KMS-11 (cell line): ENCODE results near the gene RAD18.

Source experiments
- H2AFZ ChIP-seq: fragments of 200-600 bp; sonication (generic); 2 replicates; pipeline ENCODE4 v1.6.1; 2016; ENCODE audit warnings: antibody characterized with exemption, mixed run types, low read depth
- H3K27ac ChIP-seq: fragments of 200-600 bp; sonication (generic); 2 replicates; pipeline ENCODE4 v1.6.1; 2016; ENCODE audit warnings: mild to moderate bottlenecking, mixed run types
- H3K27me3 ChIP-seq: fragments of 200-600 bp; sonication (generic); 2 replicates; pipeline ENCODE4 v1.6.1; 2017; ENCODE audit warnings: mild to moderate bottlenecking, low read depth, mixed run types, moderate library complexity; ENCODE audit not compliant: insufficient read depth
- H3K36me3 ChIP-seq: fragments of 200-600 bp; sonication (generic); 2 replicates; pipeline ENCODE4 v1.6.1; 2017; ENCODE audit warnings: mild to moderate bottlenecking, mixed run types; ENCODE audit not compliant: insufficient read depth
- H3K4me1 ChIP-seq: fragments of 200-600 bp; sonication (generic); 2 replicates; pipeline ENCODE4 v1.6.1; 2016; ENCODE audit warnings: mild to moderate bottlenecking, low read depth, mixed run types; ENCODE audit not compliant: poor library complexity, severe bottlenecking
- H3K4me2 ChIP-seq: fragments of 200-600 bp; sonication (generic); 2 replicates; pipeline ENCODE4 v1.7.0; 2016; ENCODE audit warnings: mild to moderate bottlenecking, mixed run types
- H3K4me3 ChIP-seq: fragments of 200-600 bp; sonication (generic); IDR thresholded peaks from 2 replicates; pipeline ENCODE4 v1.6.1; 2017; ENCODE audit warnings: low read depth, low read length, mixed read lengths; ENCODE audit not compliant: insufficient read depth
- H3K79me2 ChIP-seq: fragments of 200-600 bp; sonication (generic); 2 replicates; pipeline ENCODE4 v1.6.1; 2016; ENCODE audit warnings: low read depth, mixed run types; ENCODE audit not compliant: insufficient read depth
- H3K9ac ChIP-seq: fragments of 200-600 bp; sonication (generic); 2 replicates; pipeline ENCODE4 v1.6.1; 2016; ENCODE audit warnings: mild to moderate bottlenecking, mixed run types
- H4K20me1 ChIP-seq: fragments of 200-600 bp; sonication (generic); 2 replicates; pipeline ENCODE4 v1.6.1; 2016; ENCODE audit warnings: mild to moderate bottlenecking, mixed run types; ENCODE audit not compliant: insufficient read depth
- CTCF ChIP-seq: fragments of 200-600 bp; sonication (generic); conservative IDR thresholded peaks from 2 replicates; pipeline ENCODE4 v1.6.1; 2017; ENCODE audit warnings: low read depth, mild to moderate bottlenecking, antibody characterized with exemption, low read length, moderate library complexity, mixed read lengths

RAD18 gene

GRCh38 chr3:8932507-8932906 is 30.8 kb downstream of the RAD18 start:
- Histone ChIP-seq H3K27ac (no peak overlapping the region), H3K9ac (no peak overlapping the region), H2AFZ (no peak overlapping the region), H3K4me1 (no peaks in the 10 kb centered on the region), H4K20me1 (no peaks in the 10 kb centered on the region), H3K36me3 (no peaks in the 10 kb centered on the region), H3K79me2 (no peaks in the 10 kb centered on the region), H3K4me2 (no peak overlapping the region), H3K27me3 (no peaks in the 10 kb centered on the region), H3K4me3 (no peak overlapping the region)
- no peak for TF ChIP-seq CTCF

- TF ChIP-seq CTCF = no peak
- no peaks in the 10 kb centered on the region for H4K20me1 ChIP-seq
- H3K4me1 ChIP-seq = no peaks in the 10 kb centered on the region
- H3K4me3 ChIP-seq = no peak overlapping the region
- no peaks in the 10 kb centered on the region for H3K27me3 ChIP-seq
- no peak overlapping the region for H3K4me2 ChIP-seq
- no peaks in the 10 kb centered on the region for H3K79me2 ChIP-seq
- H3K36me3 ChIP-seq = no peaks in the 10 kb centered on the region
- no peak overlapping the region for H3K27ac ChIP-seq
- no peak overlapping the region for H2AFZ ChIP-seq
- no peak overlapping the region for H3K9ac ChIP-seq
Measured at GRCh38 chr3:8931342-8931741, 31.9 kb downstream of the RAD18 start.

GRCh38 chr3:8929860-8930259 is 33.4 kb downstream of the RAD18 start:
- Histone ChIP-seq H3K36me3 (no peaks in the 10 kb centered on the region), H3K4me3 (no peak overlapping the region), H3K4me1 (no peaks in the 10 kb centered on the region), H3K27me3 (no peaks in the 10 kb centered on the region), H3K27ac (no peak overlapping the region), H3K79me2 (no peaks in the 10 kb centered on the region), H4K20me1 (no peaks in the 10 kb centered on the region), H3K4me2 (no peak overlapping the region), H3K9ac (no peak overlapping the region), H2AFZ (no peak overlapping the region)
- no peak for TF ChIP-seq CTCF

GRCh38 chr3:8914491-8914890 is 48.8 kb downstream of the RAD18 start:
- no peaks in the 10 kb centered on the region for H4K20me1 ChIP-seq
- H3K27me3 ChIP-seq = no peaks in the 10 kb centered on the region
- H3K9ac ChIP-seq = no peak overlapping the region
- no peaks in the 10 kb centered on the region for H3K36me3 ChIP-seq
- no peak overlapping the region for H3K27ac ChIP-seq
- no peak overlapping the region for H3K4me3 ChIP-seq
- no peak for TF ChIP-seq CTCF
- no peaks in the 10 kb centered on the region for H3K4me1 ChIP-seq
- H3K4me2 ChIP-seq = no peak overlapping the region
- H3K79me2 ChIP-seq = no peaks in the 10 kb centered on the region
- H2AFZ ChIP-seq = no peak overlapping the region

GRCh38 chr3:8911781-8912180 is 51.5 kb downstream of the RAD18 start:
- H3K27me3 ChIP-seq = no peaks in the 10 kb centered on the region
- no peak overlapping the region for H3K27ac ChIP-seq
- TF ChIP-seq CTCF = no peak
- no peak overlapping the region for H3K4me3 ChIP-seq
- no peak overlapping the region for H3K9ac ChIP-seq
- no peaks in the 10 kb centered on the region for H3K4me1 ChIP-seq
- H3K36me3 ChIP-seq = no peaks in the 10 kb centered on the region
- H3K4me2 ChIP-seq = no peak overlapping the region
- H2AFZ ChIP-seq = no peak overlapping the region
- H4K20me1 ChIP-seq = no peaks in the 10 kb centered on the region
- H3K79me2 ChIP-seq = no peaks in the 10 kb centered on the region
